Middle frontal gyrus (tissue), 1 donor: Measurements from ENCODE around the gene SVIL.
"Not testable (repeated sequence)": the region's sequence is repeated elsewhere in the genome, so short reads cannot be mapped to it uniquely, and the experiment has no call there.

Source experiments
- DNase-seq: peaks from one replicate; pipeline ENCODE4 v3.0.0-alpha.2; 2015; ENCODE audit warnings: low spot score; ENCODE audit errors: extremely low spot score

SVIL gene

GRCh38 chr10:29578457-29578856 is 56.3 kb downstream of the SVIL start:
- DNase-seq: no peak

DNA sequence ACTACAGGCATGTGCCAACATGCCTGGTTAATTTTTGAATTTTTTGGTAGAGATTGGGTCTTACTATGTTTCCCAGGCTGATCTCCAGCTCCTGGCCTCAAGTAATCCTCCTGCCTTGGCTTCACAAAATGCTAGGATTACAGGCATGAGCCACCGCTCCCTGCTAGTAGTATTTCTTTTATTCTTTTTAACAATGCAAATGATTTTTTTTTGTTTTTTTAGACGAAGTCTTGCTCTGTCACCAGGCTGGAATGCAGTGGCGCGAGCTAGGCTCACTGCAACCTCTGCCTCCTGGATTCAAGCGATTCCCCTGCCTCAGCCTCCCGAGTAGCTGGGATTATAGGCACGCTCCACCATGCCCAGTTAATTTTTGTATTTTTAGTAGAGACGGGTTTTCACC is 58.1 kb downstream of the SVIL start:
- DNase-seq: no peak

DNA sequence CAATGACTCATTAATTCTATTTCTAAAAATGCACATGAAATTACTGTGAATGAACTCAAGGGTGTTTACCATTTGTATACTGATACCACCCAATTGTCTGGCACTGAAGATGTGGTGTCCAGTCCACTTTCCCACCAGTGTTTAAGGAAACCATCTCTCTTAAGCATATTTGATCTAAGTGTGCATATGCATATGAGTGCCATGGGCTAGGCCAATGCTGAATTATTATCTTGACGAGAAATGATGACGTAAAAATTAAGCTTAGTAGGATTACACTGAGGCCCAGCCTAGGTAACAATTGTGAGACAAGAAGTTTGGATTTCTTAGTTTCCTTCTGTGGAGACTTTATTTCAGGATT is 59.7 kb downstream of the SVIL start:
- no peak for DNase-seq

DNA sequence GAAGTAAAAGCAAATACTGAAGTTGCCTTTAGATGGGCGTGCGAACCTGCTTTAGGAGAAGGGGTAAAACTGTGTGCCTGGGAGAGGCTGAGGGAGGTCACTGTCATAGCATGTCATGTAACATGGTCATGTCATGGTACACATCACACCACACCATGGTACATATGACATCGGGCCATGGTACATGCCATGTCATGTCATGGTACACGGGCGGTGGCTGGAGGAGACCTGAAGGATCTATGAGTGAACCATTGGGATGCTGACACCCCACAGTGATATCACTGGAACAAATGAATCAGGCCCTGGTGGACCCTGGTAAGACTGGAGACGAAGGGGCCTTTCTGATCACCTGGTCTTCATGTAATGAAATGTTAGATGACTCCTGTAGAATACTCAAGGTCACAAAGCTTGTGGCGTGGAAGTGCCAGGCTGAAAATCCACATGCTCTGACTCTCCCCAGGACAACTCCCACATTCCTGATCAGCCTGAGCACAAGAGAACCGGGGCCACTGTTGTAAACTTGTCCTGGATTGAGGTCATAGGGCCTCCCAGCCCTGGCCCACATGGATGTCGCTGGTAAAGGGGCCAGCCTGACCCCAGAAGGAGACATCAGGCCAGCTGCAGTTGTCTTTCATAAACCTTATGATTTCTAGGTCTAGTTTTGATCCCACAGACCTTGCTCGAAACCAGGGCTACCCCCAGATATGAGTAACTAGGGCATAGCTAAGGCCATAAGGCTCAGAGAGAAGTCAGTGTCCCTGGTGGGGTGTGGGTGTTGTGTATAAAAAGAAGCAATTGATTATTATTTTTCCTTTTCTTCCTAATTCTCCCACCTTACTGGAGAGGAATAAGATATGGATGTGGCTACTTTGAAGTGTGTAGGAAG is 60.3 kb downstream of the SVIL start:
- DNase-seq: not testable (repeated sequence)

- DNase-seq: not testable (repeated sequence)
These were observed 64.5 kb downstream of the SVIL start for GRCh38 chr10:29570248-29570647.

DNA sequence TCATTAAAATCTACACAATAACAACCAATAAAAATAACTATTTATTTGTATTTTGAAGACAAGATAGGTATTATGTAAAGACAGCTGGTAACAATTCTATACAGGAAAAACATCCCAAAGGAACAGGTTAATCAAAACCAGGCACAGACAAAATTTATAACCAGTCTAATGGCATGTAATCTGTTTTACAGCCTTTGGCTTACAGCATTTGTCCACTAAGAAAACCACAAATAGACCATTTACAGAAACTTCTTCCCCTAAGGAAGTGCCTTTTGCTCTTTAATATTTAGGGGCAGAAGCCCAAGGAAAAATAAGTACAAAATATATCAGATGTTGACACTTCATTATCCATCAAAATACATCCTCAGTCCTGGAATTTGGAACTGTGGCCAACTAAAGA is 65.0 kb downstream of the SVIL start:
- no peak for DNase-seq

- no peak for DNase-seq
These were observed 67.8 kb downstream of the SVIL start for GRCh38 chr10:29567003-29567402.

DNA sequence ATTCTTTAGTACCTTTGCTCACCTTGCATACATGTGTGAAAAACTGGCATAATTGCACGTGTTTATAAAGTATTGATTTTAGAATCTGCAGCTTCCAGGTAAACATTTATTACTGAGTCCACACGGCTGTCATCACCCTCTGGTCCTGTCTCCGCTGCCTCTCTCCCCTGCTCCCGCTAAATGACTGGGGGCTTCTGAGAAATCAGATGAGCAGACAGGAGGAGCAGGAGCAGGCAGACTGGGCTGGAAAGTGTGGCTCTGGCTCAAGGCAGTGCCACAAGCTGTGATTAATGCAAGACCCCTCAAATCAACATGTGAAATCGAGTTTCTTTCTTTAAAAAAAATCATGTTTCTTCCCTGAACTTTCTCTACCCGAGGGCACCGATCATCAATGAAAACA is 68.6 kb downstream of the SVIL start:
- DNase-seq: not testable (repeated sequence)

GRCh38 chr10:29563420-29564035 is 71.2 kb downstream of the SVIL start:
- DNase-seq: no peak

DNA sequence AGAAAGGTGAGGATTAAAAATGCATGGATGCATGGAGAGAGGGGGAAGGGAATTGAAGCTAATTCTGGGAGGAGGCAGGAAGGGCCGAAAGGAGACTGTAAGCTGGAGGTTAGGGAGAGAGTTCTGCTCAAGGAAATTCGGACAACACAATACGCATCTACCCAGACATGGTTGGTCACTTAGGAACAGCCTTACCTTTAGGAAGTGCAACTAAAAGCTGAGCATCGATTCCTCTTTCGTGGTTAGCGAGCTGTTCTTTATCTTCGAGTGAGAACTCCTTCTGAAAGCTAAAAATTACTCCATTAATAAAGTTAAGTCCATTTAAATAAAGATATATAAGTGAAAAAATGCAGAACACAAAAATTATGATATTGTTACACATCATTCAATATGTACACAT is 71.8 kb downstream of the SVIL start:
- not testable (repeated sequence) for DNase-seq

DNA sequence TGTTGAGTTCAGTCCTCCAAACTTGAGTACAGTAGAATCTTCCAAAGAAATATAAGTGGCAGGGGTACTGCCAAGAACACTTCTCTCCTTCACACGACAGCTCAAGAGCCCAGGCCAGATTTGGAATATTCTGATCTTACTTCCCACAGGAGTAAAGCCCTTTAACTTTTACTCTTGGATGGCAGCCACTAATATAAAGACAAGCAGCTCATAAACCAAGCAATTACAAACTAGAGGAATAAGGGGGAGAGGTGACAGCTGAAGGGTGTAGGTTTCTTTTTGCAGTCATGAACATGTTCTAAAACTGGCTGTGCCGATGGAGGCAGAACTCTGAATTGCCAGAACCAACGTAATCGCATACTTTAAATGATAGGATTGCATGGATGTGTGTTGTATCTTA is 74.8 kb downstream of the SVIL start:
- no peak for DNase-seq

DNA sequence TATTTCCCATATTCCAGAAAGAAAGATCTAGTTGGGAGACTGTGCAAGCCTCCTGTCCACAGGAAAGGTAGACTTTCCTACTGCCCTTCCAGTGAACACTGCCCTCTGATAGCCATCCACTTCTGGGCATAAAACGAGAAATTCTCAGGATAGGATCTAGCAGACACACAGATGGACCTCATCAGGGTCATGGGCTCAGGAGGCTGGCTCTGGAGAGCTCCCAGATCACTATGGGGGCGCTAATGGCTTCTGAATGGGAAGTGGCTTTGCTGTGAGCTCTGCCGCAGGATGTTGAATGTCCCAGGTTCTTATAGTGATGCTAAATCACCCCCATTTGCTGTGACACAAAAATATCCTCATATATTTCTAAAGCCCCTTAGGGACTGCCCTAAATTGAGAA is 77.1 kb downstream of the SVIL start:
- no peak for DNase-seq

GRCh38 chr10:29555746-29556481 is 78.9 kb downstream of the SVIL start:
- DNase-seq: no peak

DNA sequence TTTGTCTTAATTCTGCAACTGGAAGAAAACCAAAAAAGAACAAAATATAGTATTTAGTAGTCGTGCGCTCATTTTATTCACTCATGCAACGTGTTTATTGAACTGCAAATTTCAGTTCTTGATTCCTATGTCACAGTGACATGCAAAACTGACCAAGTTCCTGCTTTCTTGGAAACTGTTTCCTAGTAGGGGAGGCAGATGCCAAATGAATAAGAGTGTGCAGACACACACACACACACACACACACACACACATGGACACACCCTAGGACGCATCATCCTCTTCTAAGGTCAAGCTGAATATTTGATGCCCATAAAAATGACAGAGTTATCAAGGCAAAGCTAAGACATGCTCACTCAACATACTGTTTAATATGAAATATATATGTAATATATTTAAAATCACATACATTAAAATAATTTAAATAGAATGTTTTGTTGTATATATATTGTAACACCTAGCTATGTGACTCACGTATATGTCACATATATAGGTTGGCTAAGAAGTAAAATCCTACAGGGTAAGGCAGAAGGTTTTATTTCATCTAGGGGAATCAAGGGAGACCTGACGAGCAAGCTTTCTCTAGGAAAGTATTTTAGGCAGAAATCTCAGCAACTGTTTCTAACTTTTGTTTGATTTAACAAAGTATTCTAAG is 79.6 kb downstream of the SVIL start:
- DNase-seq: no peak

GRCh38 chr10:29554660-29555059 is 80.1 kb downstream of the SVIL start:
- DNase-seq: no peak

GRCh38 chr10:29553544-29554250 is 81.1 kb downstream of the SVIL start:
- no peak for DNase-seq

DNA sequence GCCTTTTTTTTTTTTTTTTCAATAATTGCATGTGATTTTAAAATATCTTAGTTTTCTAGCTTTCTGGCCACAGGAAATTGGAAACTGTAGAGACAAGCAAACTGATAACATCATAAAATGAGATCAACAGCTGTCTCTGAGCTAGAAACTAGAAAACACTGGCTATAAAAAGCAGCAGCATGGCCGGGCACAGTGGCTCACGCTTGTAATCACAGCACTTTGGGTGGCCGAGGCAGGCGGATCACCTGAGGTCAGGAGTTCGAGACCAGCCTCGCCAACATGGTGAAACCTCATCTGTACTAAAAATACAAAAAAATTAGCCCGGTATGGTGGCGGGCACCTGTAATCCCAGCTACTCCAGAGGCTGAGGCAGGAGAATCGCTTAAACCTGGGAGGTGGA is 81.7 kb downstream of the SVIL start:
- not testable (repeated sequence) for DNase-seq

DNA sequence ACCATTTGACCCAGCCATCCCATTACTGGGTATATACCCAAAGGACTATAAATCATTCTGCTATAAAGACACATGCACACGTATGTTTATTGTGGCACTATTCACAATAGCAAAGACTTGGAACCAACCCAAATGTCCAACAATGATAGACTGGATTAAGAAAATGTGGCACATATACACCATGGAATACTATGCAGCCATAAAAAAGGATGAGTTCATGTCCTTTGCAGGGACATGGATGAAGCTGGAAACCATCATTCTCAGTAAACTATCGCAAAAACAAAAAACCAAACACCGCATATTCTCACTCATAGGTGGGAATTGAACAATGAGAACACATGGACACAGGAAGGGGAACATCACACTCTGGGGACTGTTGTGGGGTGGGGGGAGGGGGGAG is 85.3 kb downstream of the SVIL start:
- not testable (repeated sequence) for DNase-seq

DNA sequence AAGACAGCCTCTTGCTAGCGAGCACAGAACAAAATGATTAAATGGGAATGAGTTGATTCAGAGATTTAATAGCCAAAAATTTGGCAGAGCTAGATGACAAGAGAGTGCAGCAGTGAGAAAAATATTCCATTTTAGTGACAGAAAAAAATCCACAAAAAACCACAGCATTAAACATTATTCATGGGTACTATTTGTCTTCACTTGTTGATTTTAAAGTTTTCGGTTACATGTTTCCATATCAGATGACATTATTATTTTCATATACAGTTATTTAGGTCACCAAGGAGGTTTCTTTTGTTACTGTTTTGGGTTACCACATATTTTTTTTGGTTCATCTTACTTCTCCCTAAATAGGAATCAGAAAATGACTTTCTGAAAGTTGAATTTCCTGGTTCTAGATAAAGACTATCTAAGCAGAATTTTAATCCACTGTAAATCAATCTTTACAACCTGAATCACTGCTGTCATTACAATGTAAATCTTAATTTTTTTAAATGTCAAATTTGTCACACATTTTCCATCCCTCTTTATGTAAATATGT is 87.9 kb downstream of the SVIL start:
- no peak for DNase-seq

DNA sequence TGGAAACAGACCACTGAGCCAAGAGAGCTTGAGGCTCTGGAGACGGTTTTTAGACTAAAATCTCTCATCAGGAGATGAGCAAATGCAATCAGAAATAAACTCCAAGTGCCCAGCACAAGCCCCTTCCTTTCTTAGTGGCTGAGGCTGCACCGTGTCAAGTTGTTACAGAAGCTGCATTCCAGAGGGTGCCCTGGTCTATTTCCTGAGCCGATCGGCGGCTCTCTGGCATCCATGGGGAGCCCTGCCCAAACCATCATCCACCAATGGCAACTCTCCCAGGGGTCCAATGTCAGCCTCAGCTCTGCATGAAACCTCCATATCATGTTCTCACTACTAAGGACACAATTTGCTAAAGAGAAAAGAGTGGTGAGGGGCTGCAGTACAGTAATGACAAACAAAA is 89.6 kb downstream of the SVIL start:
- DNase-seq: no peak

DNA sequence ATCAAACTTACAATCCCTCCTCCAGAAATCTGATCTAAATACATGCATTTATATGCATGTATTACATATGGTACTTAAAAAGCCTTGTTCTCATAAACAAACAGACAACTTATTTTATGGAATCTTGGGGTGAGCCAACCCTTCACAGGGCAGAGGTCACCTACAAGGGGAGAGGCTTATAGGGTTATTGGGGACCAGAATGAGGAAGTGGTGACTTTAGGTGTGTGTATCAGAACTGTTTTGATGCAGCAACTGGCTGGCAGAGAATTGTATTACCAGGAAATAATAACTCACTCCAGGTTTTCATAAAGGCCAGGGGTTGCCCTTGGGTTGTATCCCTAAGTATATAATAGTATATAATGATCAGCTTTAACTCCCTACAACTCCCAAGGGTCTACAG is 91.1 kb downstream of the SVIL start:
- no peak for DNase-seq
